OCI-LY3 (cell line): Measurements from ENCODE around the gene PRR35.

ENCODE experiments used
- H2AFZ ChIP-seq: fragments of 200-600, 300-600 bp; shearing (Covaris generic); 2 replicates; pipeline ENCODE4 v1.6.0; 2014; ENCODE audit warnings: antibody characterized with exemption, low read depth, low read length
- H3K27ac ChIP-seq: fragments of 200-600, 300-600 bp; sonication (generic); 2 replicates; pipeline ENCODE4 v1.5.1; 2014; ENCODE audit warnings: mild to moderate bottlenecking, low read length, moderate library complexity, mixed read lengths
- H3K27me3 ChIP-seq: fragments of 200-600, 300-600 bp; sonication (generic); 2 replicates; pipeline ENCODE4 v1.6.1; 2014; ENCODE audit warnings: low read depth, low read length, mixed read lengths
- H3K36me3 ChIP-seq: fragments of 200-600, 300-600 bp; sonication (generic); replicated peaks from 2 replicates; pipeline ENCODE3; 2014; ENCODE audit warnings: low read depth, low read length, mixed read lengths
- H3K4me1 ChIP-seq: fragments of 300-600, 200-600 bp; sonication (generic); 2 replicates; pipeline ENCODE4 v1.6.1; 2014; ENCODE audit warnings: low read length, mixed read lengths
- H3K4me2 ChIP-seq: fragments of 200-600, 300-600 bp; sonication (generic); 2 replicates; pipeline ENCODE4 v1.6.1; 2014; ENCODE audit warnings: low read length, mixed read lengths
- H3K4me3 ChIP-seq: fragments of 300-600, 200-600 bp; sonication (generic); 2 replicates; pipeline ENCODE4 v1.5.1; 2014; ENCODE audit warnings: antibody characterized with exemption, mild to moderate bottlenecking, low read length, moderate library complexity
- H3K79me2 ChIP-seq: fragments of 300-600, 200-600 bp; shearing (Covaris generic); 2 replicates; pipeline ENCODE4 v1.6.1; 2014; ENCODE audit warnings: mild to moderate bottlenecking, low read length, mixed read lengths
- H3K9ac ChIP-seq: fragments of 300-600, 200-600 bp; shearing (Covaris generic); 2 replicates; pipeline ENCODE4 v1.6.0; 2014; ENCODE audit warnings: mild to moderate bottlenecking, low read length, moderate library complexity
- H3K9me3 ChIP-seq: fragments of 200-600, 300-600 bp; shearing (Covaris generic); 2 replicates; pipeline ENCODE4 v1.6.1; 2014; ENCODE audit warnings: low read length, mixed read lengths; ENCODE audit not compliant: insufficient read depth
- H4K20me1 ChIP-seq: fragments of 200-600, 300-600 bp; sonication (generic); 2 replicates; pipeline ENCODE4 v1.6.1; 2016; ENCODE audit warnings: low read length, mixed read lengths; ENCODE audit not compliant: insufficient read depth
- EZH2phosphoT487 ChIP-seq: fragments of 200-600 bp; shearing (Covaris generic); IDR thresholded peaks from 2 replicates; pipeline ENCODE4 v1.6.1; 2018; ENCODE audit warnings: antibody characterized with exemption, mixed run types, low read depth
- TF ChIP-seq, protein P1 (sequence below): fragments of 200-600, 300-600 bp; sonication (generic); IDR thresholded peaks from 2 replicates; pipeline ENCODE4 v1.5.1; 2014; ENCODE audit warnings: antibody characterized with exemption, low read length, low read depth

Gene PRR35

DNA sequence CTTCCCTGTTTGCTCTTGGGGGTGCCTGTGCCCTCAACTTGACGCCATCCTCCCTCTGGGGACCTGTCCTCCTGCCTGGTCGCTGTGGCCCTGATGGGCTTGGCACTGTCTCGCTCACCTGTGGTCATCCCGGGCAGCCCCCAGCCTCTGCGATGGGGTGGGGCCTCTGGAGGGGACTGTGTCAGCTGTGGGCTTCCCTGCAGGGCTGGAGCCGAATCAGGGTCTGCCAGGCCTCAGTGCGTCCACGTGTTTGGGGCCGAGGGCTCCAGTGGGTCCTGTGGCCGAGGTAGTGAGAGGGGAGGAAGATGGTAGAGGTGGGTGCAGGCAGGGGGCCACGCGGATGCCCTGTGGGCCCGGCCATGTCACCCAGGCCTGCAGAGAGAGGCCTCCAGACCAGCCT lies 17.6 kb downstream of the PRR35 start:
- Histone ChIP-seq H3K9ac (no peak overlapping the region), H3K27ac (no peak overlapping the region), H2AFZ (no peak overlapping the region), H3K9me3 (no peaks in the 10 kb centered on the region), H3K27me3 (no peaks in the 10 kb centered on the region), H3K79me2 (no peaks in the 10 kb centered on the region), H3K4me1 (no peaks in the 10 kb centered on the region), H3K4me3 (no peak overlapping the region), H3K36me3 (no peaks in the 10 kb centered on the region), H4K20me1 (no peaks in the 10 kb centered on the region), H3K4me2 (no peak overlapping the region)
- TF ChIP-seq, protein P1, sequence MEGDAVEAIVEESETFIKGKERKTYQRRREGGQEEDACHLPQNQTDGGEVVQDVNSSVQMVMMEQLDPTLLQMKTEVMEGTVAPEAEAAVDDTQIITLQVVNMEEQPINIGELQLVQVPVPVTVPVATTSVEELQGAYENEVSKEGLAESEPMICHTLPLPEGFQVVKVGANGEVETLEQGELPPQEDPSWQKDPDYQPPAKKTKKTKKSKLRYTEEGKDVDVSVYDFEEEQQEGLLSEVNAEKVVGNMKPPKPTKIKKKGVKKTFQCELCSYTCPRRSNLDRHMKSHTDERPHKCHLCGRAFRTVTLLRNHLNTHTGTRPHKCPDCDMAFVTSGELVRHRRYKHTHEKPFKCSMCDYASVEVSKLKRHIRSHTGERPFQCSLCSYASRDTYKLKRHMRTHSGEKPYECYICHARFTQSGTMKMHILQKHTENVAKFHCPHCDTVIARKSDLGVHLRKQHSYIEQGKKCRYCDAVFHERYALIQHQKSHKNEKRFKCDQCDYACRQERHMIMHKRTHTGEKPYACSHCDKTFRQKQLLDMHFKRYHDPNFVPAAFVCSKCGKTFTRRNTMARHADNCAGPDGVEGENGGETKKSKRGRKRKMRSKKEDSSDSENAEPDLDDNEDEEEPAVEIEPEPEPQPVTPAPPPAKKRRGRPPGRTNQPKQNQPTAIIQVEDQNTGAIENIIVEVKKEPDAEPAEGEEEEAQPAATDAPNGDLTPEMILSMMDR: no peak
- no peak for TF ChIP-seq EZH2phosphoT487

DNA sequence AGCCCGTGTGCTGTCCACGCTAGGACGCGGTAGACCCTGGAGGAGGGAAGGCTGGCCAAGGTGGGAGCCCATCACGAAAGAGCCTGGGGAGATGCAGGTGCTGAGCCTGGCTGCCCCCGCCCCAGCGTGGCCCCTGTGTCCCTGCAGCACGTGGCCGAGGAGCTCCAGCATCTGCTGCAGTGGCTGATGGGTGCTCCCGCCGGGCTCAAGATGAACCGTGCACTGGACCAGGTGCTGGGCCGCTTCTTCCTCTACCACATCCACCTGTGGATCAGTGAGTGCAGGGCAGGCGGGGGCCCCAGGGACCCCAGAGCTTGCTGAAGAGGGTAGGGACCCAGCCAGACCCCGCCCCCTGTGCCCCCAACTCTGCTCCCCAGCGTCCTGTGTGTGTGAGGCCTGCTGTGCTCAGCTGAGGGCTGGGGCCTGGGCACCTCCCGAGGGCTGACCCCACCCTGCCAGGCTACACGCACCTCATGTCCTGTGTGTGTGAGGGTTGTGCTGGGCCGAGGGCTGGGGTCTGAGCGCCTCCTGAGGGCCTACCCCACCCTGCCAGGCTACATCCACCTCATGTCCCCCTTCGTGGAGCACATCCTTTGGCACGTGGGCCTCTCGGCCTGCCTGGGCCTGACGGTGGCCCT lies 18.2 kb downstream of the PRR35 start:
- H3K27ac ChIP-seq: no peak overlapping the region
- no peaks in the 10 kb centered on the region for H3K79me2 ChIP-seq
- no peak overlapping the region for H2AFZ ChIP-seq
- H3K9ac ChIP-seq: no peak overlapping the region
- no peaks in the 10 kb centered on the region for H3K27me3 ChIP-seq
- H3K4me1 ChIP-seq: no peaks in the 10 kb centered on the region
- H3K4me3 ChIP-seq: no peak overlapping the region
- no peak overlapping the region; the same call in 1 of the 2 replicates for H3K4me2 ChIP-seq
- no peaks in the 10 kb centered on the region for H4K20me1 ChIP-seq
- no peaks in the 10 kb centered on the region for H3K36me3 ChIP-seq
- no peak for TF ChIP-seq EZH2phosphoT487
- TF ChIP-seq, protein P1: no peak
- no peaks in the 10 kb centered on the region for H3K9me3 ChIP-seq

DNA sequence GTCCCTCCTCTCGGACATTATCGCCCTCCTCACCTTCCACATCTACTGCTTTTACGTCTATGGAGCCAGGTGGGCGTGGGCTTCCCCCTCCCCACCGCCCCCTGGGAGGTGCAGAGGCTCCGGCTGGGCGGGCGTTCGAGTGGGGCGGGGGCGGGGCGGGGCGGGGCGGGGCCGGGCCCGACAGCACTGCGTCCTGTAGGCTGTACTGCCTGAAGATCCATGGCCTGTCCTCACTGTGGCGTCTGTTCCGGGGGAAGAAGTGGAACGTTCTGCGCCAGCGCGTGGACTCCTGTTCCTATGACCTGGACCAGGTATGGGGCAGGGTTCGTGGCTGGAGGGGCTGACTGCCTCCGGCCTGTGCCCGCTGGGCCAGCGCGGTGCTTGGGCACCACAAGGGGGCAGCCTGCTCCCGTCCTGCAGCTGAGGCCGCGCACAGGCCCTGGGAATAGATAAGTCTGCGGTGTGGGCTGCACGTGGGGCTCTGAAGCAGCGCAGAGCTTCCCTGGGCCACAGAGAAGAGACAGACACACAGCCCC lies 18.7 kb downstream of the PRR35 start:
- no peaks in the 10 kb centered on the region for H3K27me3 ChIP-seq
- no peak overlapping the region for H3K27ac ChIP-seq
- H3K4me3 ChIP-seq: peak overlapping the region; percentile 67
- no peaks in the 10 kb centered on the region for H3K4me1 ChIP-seq
- H3K4me2 ChIP-seq: peak overlapping the region; percentile 72
- H3K9me3 ChIP-seq: no peaks in the 10 kb centered on the region
- H3K36me3 ChIP-seq: no peaks in the 10 kb centered on the region
- no peaks in the 10 kb centered on the region for H3K79me2 ChIP-seq
- no peaks in the 10 kb centered on the region for H4K20me1 ChIP-seq
- H3K9ac ChIP-seq: no peak overlapping the region
- no peak overlapping the region for H2AFZ ChIP-seq
- TF ChIP-seq, protein P1: peak; percentile 81
- no peak for TF ChIP-seq EZH2phosphoT487

DNA sequence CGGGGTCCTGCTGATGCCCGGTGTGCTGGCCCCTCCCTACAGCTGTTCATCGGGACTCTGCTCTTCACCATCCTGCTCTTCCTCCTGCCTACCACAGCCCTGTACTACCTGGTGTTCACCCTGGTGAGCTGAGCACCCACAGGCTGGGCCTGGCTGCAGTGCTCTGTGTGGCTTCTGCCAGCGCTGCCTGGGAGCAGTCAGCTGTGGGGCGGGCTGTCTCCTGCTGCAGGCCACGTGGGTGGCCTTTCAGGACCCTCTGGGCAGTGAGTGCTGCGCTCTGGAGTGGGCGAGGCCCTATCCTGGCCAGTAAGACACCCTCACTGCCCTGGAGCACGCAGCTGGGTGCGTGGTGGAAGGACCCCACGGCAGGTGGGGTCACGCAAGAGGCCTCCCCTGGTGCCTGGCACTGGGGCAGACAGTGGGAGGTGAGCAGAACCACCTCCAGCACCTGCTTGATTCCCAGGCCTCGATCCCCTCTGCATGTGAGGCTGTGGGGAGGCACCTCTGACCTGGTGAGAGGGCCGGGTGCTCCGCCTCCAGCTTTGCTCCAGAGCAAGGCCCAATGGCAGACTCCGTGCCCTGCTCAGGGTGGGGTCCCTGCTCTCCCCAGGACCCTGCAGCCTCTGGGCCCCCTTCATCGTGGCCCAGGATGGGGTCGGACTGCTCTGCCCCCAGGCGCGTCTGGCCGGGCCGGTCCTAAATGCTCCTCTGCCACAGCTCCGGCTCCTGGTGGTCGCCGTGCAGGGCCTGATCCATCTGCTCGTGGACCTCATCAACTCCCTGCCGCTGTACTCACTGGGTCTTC lies 20.1 kb downstream of the PRR35 start:
- no peak overlapping the region for H3K27ac ChIP-seq
- H3K27me3 ChIP-seq: no peaks in the 10 kb centered on the region
- no peaks in the 10 kb centered on the region for H3K36me3 ChIP-seq
- no peaks in the 10 kb centered on the region for H3K4me1 ChIP-seq
- TF ChIP-seq EZH2phosphoT487: no peak
- TF ChIP-seq, protein P1: no peak
- no peaks in the 10 kb centered on the region for H4K20me1 ChIP-seq
- H2AFZ ChIP-seq: no peak overlapping the region
- no peak overlapping the region for H3K9ac ChIP-seq
- H3K4me3 ChIP-seq: no peak overlapping the region
- H3K9me3 ChIP-seq: no peaks in the 10 kb centered on the region
- no peaks in the 10 kb centered on the region for H3K79me2 ChIP-seq
- H3K4me2 ChIP-seq: no peak overlapping the region
